ENCODE data around the gene RAI1.

The RAI1 gene

GRCh38 chr17:17851103-17852002, 170.1 kb downstream of the RAI1 start:
- no peak for DNase-seq

- no peak for DNase-seq
Measured at GRCh38 chr17:17852930-17853329, 171.7 kb downstream of the RAI1 start.

GRCh38 chr17:17853811-17854447, 172.7 kb downstream of the RAI1 start:
- DNase-seq, result no peak

- no peak for DNase-seq
Measured at GRCh38 chr17:17855976-17856375, 174.7 kb downstream of the RAI1 start.

GRCh38 chr17:17856386-17856785, 175.1 kb downstream of the RAI1 start:
- DNase-seq, result no peak

- no peak for DNase-seq
Measured at GRCh38 chr17:17857496-17857895, 176.2 kb downstream of the RAI1 start.

GRCh38 chr17:17859909-17860765, 178.9 kb downstream of the RAI1 start:
- DNase-seq, result peak; percentile 49

- no peak for DNase-seq
Measured at GRCh38 chr17:17860766-17861107, 179.5 kb downstream of the RAI1 start.

Measured in fibroblast of skin of right biceps (primary cell).